ENCODE data around the gene REPS2.

DNA sequence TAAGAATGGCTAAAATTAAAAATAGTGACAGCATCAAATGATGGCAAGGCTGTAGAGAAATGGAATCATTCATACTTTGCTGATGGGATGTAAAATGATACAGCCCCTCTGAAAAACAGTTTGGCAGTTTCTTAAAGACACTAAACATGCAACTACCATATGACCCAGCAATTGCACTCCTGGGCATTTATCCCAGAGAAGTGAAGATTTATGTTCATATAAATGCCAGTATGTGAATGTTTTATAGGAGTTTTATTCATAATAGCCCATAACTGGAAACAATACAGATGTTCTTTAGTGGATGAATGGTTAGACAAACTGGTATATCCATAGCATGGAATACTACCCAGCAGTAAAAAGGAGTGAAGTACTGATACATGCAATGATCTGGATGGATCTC is 43.3 kb downstream of the REPS2 start:
- TF ChIP-seq POLR2A (IDR thresholded peaks at IDR 0.05): no peak
- TF ChIP-seq, protein P1, sequence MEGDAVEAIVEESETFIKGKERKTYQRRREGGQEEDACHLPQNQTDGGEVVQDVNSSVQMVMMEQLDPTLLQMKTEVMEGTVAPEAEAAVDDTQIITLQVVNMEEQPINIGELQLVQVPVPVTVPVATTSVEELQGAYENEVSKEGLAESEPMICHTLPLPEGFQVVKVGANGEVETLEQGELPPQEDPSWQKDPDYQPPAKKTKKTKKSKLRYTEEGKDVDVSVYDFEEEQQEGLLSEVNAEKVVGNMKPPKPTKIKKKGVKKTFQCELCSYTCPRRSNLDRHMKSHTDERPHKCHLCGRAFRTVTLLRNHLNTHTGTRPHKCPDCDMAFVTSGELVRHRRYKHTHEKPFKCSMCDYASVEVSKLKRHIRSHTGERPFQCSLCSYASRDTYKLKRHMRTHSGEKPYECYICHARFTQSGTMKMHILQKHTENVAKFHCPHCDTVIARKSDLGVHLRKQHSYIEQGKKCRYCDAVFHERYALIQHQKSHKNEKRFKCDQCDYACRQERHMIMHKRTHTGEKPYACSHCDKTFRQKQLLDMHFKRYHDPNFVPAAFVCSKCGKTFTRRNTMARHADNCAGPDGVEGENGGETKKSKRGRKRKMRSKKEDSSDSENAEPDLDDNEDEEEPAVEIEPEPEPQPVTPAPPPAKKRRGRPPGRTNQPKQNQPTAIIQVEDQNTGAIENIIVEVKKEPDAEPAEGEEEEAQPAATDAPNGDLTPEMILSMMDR (IDR thresholded peaks at IDR 0.05): no peak
